ENCODE data around the gene LY6G6C.

Gene LY6G6C

GRCh38 chr6:31702819-31703716 lies 18.5 kb downstream of the LY6G6C start, which contains the start of gene ABHD16A:
TSS of gene ABHD16A (minus strand) at chr6:31703324. CDS start at chr6:31703281, 43 bp downstream.
- peak; percentile 85 to 96 for DNase-seq

GRCh38 chr6:31702405-31702818 lies 19.1 kb downstream of the LY6G6C start:
- no peak for DNase-seq

GRCh38 chr6:31701666-31702404 lies 19.7 kb downstream of the LY6G6C start:
- DNase-seq = no peak

GRCh38 chr6:31700740-31701401 lies 20.7 kb downstream of the LY6G6C start:
- DNase-seq = no peak

GRCh38 chr6:31697555-31697954 lies 24.0 kb downstream of the LY6G6C start:
- DNase-seq = no peak

- DNase-seq = no peak
Measured at GRCh38 chr6:31693535-31693934, 28.0 kb downstream of the LY6G6C start.

- no peak for DNase-seq
Measured at GRCh38 chr6:31692886-31693285, 28.7 kb downstream of the LY6G6C start.

- DNase-seq = no peak
Measured at GRCh38 chr6:31692353-31692752, 29.2 kb downstream of the LY6G6C start.

GRCh38 chr6:31691564-31692108 lies 29.9 kb downstream of the LY6G6C start:
- DNase-seq = no peak

- no peak for DNase-seq
Measured at GRCh38 chr6:31691078-31691463, 30.5 kb downstream of the LY6G6C start.

GRCh38 chr6:31690231-31691077 lies 31.1 kb downstream of the LY6G6C start:
- DNase-seq = no peak

GRCh38 chr6:31689249-31690110 lies 32.1 kb downstream of the LY6G6C start:
- no peak for DNase-seq

GRCh38 chr6:31687860-31688693 lies 33.5 kb downstream of the LY6G6C start:
- no peak for DNase-seq

- DNase-seq = no peak
Measured at GRCh38 chr6:31687321-31687720, 34.2 kb downstream of the LY6G6C start.

GRCh38 chr6:31686483-31686882 lies 35.1 kb downstream of the LY6G6C start:
- DNase-seq = no peak

GRCh38 chr6:31683591-31683990 lies 38.0 kb downstream of the LY6G6C start:
- DNase-seq = no peak

- peak in 1 of 2 experiments; percentile 3 for DNase-seq
Measured at GRCh38 chr6:31681135-31681671, 40.3 kb downstream of the LY6G6C start.

- peak; percentile 18 to 60 for DNase-seq
Measured at GRCh38 chr6:31680226-31681134, 41.1 kb downstream of the LY6G6C start, which contains the start of gene LY6G5C. TSS of gene LY6G5C (minus strand) at chr6:31681067. CDS start at chr6:31680373, 694 bp downstream.

GRCh38 chr6:31677955-31678354 lies 43.6 kb downstream of the LY6G6C start:
- DNase-seq = no peak

Measured in NCI-H187 (cell line).